ENCODE results near the gene SYS1. TPM values are rescaled to one million over a fixed set of nuclear protein-coding genes. Genes with fewer than 3 reads are reported as not detected.

The SYS1 gene
- total RNA-seq, 1 experiment from 2014 or later, result 45.5 TPM

DNA sequence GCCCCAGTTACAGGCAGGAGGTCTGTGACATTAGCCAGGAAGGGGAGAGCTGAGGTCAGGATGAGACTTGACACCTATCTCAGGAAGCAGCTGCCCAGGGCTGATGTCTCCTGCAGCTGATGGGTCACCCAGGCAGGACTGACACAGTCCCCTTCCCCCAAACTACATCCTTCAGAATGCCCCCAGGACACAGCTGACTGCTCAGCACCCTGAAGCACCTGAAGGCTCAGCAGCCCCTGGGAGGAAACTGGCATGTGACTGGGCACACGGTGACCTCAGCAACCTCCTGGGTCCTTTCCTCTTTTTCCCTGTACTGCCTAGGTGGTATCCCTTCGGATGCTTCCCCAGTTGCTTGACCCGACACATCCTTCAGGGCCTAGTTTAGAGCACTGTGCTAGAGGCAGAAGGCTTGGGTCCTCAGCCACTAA is 16.7 kb upstream of the SYS1 start:
- CTCF ChIA-PET, result interaction anchor here (0.7 to 5.3 kb wide), 10 partner anchors 9 to 90 kb away, joined by 3 to 51 read pairs (median 4); partner anchors contain the start of gene SYS1
- Mint-ChIP-seq H3K4me3 (ENCODE audit: low read depth, unreplicated experiment) (peak overlapping the region; percentile 95), H3K4me1 (ENCODE audit: low read depth, unreplicated experiment) (peaks cover 49% of the 10 kb centered on the region), H3K27ac (ENCODE audit: unreplicated experiment) (peak overlapping the region; percentile 99), H3K27me3 (ENCODE audit: unreplicated experiment) (no peaks in the 10 kb centered on the region), H3K36me3 (ENCODE audit: insufficient read depth, unreplicated experiment) (peaks cover 77% of the 10 kb centered on the region), H3K9me3 (ENCODE audit: low read depth, unreplicated experiment) (no peaks in the 10 kb centered on the region)
- TF ChIP-seq, protein P1, sequence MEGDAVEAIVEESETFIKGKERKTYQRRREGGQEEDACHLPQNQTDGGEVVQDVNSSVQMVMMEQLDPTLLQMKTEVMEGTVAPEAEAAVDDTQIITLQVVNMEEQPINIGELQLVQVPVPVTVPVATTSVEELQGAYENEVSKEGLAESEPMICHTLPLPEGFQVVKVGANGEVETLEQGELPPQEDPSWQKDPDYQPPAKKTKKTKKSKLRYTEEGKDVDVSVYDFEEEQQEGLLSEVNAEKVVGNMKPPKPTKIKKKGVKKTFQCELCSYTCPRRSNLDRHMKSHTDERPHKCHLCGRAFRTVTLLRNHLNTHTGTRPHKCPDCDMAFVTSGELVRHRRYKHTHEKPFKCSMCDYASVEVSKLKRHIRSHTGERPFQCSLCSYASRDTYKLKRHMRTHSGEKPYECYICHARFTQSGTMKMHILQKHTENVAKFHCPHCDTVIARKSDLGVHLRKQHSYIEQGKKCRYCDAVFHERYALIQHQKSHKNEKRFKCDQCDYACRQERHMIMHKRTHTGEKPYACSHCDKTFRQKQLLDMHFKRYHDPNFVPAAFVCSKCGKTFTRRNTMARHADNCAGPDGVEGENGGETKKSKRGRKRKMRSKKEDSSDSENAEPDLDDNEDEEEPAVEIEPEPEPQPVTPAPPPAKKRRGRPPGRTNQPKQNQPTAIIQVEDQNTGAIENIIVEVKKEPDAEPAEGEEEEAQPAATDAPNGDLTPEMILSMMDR (IDR thresholded peaks at IDR 0.05; ENCODE audit: unreplicated experiment), result no peak
- BruUV-seq (replicated peaks), result no TSS peak
- intact Hi-C loops (cut with micrococcal nuclease; ENCODE audit: unreplicated experiment), result no loop called here
- no peak for DNase-seq

DNA sequence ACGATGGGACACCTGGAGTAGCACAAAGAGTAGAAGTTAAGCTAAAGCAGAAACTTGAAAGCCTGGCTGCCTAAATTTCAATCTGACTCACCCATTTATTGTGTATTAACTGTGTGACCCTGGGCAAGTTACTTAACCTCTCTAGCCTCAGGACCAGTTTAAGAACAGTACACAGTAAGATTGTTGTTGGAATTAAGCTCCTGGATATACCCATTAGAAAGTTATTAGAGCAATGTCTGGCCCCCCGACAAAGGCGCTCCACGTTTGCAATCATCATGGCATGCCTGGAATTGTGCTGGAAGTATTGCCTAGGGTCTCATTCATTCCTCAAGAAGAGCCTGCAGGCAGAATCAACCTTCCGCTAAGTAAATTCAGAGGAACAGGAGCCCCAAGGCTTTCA is 16.1 kb upstream of the SYS1 start:
- no peaks in the 10 kb centered on the region for H3K27me3 Mint-ChIP-seq (ENCODE audit: unreplicated experiment)
- H3K27ac Mint-ChIP-seq (ENCODE audit: unreplicated experiment), result peak overlapping the region; percentile 99
- no peak for DNase-seq
- H3K36me3 Mint-ChIP-seq (ENCODE audit: insufficient read depth, unreplicated experiment), result peaks cover 73% of the 10 kb centered on the region
- H3K4me1 Mint-ChIP-seq (ENCODE audit: low read depth, unreplicated experiment), result peaks cover 43% of the 10 kb centered on the region
- TF ChIP-seq, protein P1 (IDR thresholded peaks at IDR 0.05; ENCODE audit: unreplicated experiment), result no peak
- intact Hi-C loops (cut with micrococcal nuclease; ENCODE audit: unreplicated experiment), result no loop called here
- H3K9me3 Mint-ChIP-seq (ENCODE audit: low read depth, unreplicated experiment), result no peaks in the 10 kb centered on the region
- CTCF ChIA-PET, result interaction anchor here (0.7 to 5.3 kb wide), 11 partner anchors 10 to 185 kb away, joined by 3 to 51 read pairs (median 6); partner anchors contain the start of gene SYS1
- BruUV-seq (replicated peaks), result no TSS peak
- peak overlapping the region; percentile 95 for H3K4me3 Mint-ChIP-seq (ENCODE audit: low read depth, unreplicated experiment)

DNA sequence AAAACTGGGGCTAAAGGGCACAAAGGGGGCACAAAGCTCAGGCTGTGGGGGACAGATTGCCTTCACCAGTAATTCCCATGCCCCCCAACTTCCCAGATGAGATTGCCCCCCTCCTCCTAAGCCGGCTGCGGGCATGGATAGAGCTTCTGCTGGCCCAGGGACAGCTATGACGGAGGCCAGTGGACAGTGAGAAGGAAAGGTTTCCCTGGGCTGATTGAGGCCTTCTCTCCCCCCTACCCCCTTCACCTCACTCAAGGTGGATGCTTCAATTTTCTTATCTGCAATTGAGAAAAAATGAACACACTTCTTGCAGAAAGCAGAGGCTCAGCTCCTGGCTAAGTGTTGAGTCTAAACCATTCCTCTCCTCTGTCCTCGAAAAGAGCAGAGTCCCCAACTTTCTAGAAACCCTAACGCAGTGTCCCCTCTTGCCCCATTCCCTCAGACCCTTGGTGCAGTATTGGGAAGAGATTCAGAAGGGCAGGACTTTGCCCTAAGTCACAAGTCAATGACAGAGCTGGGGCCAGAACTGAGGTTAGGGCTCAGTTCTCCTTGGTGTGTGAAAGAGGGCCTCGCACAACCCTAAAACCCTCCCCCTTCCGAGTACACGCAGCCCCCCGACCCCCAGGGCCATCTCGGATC is 15.5 kb upstream of the SYS1 start:
- intact Hi-C loops (cut with micrococcal nuclease; ENCODE audit: unreplicated experiment), result no loop called here
- Mint-ChIP-seq H3K4me3 (ENCODE audit: low read depth, unreplicated experiment) (peak overlapping the region; percentile 95), H3K36me3 (ENCODE audit: insufficient read depth, unreplicated experiment) (peaks cover 67% of the 10 kb centered on the region), H3K9me3 (ENCODE audit: low read depth, unreplicated experiment) (no peaks in the 10 kb centered on the region), H3K27ac (ENCODE audit: unreplicated experiment) (peak overlapping the region; percentile 99), H3K4me1 (ENCODE audit: low read depth, unreplicated experiment) (peaks cover 38% of the 10 kb centered on the region), H3K27me3 (ENCODE audit: unreplicated experiment) (no peaks in the 10 kb centered on the region)
- DNase-seq, result no peak
- CTCF ChIA-PET, result interaction anchor here (0.7 to 5.3 kb wide), 10 partner anchors 10 to 185 kb away, joined by 3 to 51 read pairs (median 6); partner anchors contain the start of gene SYS1
- BruUV-seq (replicated peaks), result TSS peak; percentile 38
- TF ChIP-seq, protein P1 (IDR thresholded peaks at IDR 0.05; ENCODE audit: unreplicated experiment), result no peak

DNA sequence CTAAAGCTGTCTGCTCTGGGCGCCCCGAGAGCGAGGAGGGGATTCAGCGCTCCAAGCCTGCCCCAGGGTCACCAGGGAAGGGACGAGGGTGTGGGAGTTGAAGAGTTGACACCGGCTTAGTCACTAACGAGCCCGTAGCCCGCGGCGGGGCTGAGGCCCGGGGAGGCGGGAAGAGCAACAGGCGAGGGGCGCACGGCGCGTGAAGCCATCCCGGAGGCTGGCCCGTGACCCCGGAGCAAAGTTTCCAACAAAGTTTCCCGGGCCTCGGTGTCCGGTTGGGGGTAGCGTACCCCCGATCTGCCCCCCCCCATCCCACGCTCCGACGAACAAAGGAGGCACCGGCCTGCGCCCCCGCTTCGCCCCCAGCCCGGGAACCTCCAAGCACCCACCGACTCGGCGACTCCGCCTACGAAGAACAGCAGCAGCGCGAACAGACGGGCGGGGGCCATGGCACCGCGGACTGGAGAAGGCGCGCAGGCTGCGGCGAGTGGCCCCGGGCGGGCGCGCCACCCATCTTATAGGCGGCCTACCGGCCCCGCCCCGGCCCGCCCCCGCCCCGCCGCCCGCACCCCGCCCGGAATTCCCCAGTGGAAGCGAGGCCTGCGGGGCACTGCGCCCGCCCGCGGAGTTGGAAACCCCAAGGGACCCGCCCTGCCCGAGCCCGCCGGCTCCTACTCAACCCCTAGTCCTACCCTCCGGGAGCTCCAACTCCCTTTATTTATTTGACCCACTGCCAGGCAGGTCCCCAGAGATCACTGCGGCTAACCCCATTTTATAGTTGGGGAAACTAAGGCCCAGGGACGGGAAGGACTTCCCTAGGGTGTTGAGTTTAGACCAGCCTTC is 14.8 kb upstream of the SYS1 start, which contains the start of gene SDC4:
Gene SDC4 (minus strand): TSS at position 489 of the 843 bp plus-strand sequence. CDS start 40 bp downstream, at position 449.
- Mint-ChIP-seq H3K9me3 (ENCODE audit: low read depth, unreplicated experiment) (no peaks in the 10 kb centered on the region), H3K27ac (ENCODE audit: unreplicated experiment) (peak within 1 kb of the TSS; percentile 99), H3K36me3 (ENCODE audit: insufficient read depth, unreplicated experiment) (peaks cover 60% of the 10 kb centered on the region), H3K27me3 (ENCODE audit: unreplicated experiment) (no peaks in the 10 kb centered on the region), H3K4me3 (ENCODE audit: low read depth, unreplicated experiment) (peak within 1 kb of the TSS; percentile 95), H3K4me1 (ENCODE audit: low read depth, unreplicated experiment) (peaks cover 30% of the 10 kb centered on the region)
- BruUV-seq (replicated peaks), result no TSS peak
- TF ChIP-seq, protein P1 (IDR thresholded peaks at IDR 0.05; ENCODE audit: unreplicated experiment), result no peak
- CTCF ChIA-PET, result interaction anchor here (0.9 to 5.3 kb wide), 7 partner anchors 11 to 184 kb away, joined by 3 to 51 read pairs (median 11); partner anchors contain the start of gene SYS1
- intact Hi-C loops (cut with micrococcal nuclease; ENCODE audit: unreplicated experiment), result no loop called here
- DNase-seq, result peak; percentile 89
